Activated CD8-positive, alpha-beta memory T cell treated with anti-CD3 and anti-CD28 coated beads, Interleukin-2, amount 50 U/mL, for 1 hour (primary cell): ENCODE measurements around the gene CAMK2D.

Source experiments
- DNase-seq: peaks from one replicate; pipeline ENCODE4 v3.0.0-alpha.2; 2020; ENCODE audit errors: extremely low read depth

CAMK2D gene

GRCh38 chr4:113604955-113605354 lies 156.6 kb downstream of the CAMK2D start:
- no peak for DNase-seq

DNA sequence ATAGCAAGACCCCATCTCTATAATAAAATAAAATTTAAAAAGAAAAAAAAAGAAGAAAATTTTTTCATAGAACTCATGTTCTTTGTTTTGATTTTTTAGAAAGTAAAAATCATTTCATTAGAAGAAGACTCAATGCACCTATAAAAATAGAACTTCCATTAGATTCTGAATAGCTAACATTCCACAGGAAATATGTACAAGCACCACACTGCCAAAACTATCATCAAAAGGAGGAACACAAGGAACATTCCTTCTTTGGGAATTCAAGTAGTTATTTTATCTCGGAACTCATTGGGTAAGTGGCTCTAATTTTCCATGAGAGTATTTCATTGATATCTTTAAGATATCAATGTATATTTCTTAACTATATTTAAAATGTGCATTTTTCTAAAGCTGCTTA lies 157.6 kb downstream of the CAMK2D start:
- no peak for DNase-seq

- DNase-seq, result no peak
These were observed 158.8 kb downstream of the CAMK2D start for GRCh38 chr4:113602646-113603228.

GRCh38 chr4:113601636-113602035 lies 159.9 kb downstream of the CAMK2D start:
- no peak for DNase-seq

DNA sequence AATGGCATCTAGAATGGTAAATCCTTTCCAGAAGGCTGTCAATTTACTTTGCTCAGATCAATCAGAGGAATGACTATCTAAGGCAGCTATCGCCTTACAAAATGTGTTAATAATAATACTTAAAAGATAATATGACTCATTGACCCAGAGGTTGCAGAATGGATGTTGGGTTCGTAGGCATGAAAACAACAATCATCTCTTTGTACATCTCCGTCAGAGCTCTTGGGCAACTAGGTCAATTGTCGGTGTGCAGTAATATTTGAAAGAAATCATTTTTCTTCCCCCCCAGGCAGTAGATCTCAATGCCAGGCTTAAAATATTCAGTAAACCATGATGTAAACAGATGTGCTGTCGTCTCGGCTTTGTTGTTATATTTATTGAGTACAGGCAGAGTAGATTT lies 165.1 kb downstream of the CAMK2D start:
- DNase-seq, result no peak

GRCh38 chr4:113594231-113594556 lies 167.3 kb downstream of the CAMK2D start:
- no peak for DNase-seq

DNA sequence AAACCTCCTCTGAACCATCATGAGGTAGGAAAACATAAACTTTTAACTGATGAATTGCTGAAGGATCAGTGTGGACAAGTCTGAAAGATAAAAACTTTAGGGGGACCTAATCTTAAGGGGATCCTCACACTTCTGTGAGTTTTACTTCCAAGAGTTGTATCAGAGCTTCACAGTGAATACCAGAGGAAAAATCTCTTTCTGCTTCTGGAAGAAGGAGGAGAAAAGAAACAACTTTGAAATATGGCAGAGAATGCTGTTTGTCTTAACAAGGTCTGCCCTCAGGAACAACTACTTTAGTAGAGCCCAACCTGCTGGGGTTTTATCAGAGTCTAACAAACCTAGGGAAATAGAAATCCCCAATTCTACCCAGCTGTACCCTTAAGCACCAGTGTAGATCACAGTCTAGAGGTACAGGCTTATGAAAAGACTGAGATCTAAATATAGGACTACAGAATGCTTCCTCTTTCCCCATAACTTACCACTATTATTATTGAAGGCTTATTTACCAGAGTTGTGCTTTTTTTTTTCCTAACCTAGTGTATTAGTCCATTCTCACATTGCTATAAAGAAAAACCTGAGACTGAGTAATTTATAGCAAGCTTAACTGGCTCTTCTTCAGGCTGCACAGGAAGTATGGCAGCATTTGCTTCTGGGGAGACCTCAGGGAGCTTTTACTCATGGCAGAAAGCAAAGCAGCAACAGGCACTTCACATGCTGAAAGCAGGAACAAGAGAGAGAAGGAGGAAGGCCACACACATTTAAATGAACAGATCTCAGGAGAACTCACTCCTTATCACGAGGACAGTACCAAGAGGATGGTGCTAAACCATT lies 167.9 kb downstream of the CAMK2D start:
- no peak for DNase-seq

DNA sequence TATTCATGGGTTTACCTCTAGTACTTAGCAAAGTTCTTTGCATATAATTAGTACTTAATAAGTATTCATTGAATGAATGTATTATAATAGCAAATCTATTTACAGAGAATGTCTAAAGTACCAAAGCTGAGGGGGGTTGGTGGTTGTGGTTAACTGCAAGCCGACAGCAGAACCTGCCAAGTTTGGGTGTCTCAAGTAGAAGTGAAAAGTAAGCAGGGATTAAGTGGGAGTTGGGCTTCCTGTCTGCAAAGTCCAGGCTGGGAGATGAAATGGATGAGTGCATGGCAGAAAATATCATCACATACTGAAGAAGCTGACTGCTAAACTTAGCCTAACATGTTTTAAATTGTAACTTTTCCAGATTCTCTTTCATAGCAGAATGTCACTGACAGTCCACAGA lies 169.6 kb downstream of the CAMK2D start:
- no peak for DNase-seq

GRCh38 chr4:113588895-113589668 lies 172.5 kb downstream of the CAMK2D start:
- DNase-seq, result no peak

- DNase-seq, result no peak
These were observed 173.8 kb downstream of the CAMK2D start for GRCh38 chr4:113587640-113588275.

- no peak for DNase-seq
These were observed 174.4 kb downstream of the CAMK2D start for GRCh38 chr4:113587156-113587555.

GRCh38 chr4:113586072-113586471 lies 175.5 kb downstream of the CAMK2D start:
- DNase-seq, result no peak

DNA sequence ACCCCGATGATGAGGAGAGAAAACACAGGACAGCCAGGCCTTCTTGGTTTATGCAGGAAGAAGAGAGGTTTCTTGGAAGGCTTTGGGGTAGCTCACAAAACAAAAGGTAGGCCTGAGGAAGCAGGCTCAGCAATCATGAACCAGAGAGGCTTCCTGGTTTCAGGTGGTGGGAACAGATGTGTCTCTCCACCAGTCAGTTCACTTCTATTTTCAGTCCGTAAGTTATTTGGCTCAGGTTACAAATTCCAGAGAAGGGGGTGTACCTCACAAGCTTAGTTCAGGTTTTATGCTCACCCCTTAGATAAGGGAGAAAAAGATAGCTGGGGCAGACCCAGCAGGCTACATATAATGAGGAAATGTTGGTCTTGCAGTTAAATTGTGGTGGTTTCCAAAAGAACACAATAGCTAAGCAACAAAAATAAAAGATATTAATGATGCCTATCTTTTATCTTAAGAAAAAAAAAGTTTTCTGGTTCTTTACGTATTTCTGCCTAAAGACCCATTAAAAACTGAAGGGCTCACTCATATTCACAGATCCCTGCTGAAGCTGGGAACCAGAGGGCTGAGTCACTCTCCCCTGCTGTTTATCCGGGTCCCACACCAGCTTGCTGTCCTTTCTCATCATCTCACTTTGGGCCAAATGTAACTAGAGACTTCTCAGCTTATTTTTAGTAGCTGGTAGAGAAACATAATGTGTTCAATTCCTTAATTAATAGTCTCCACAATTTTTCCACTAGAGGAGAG lies 177.0 kb downstream of the CAMK2D start:
- no peak for DNase-seq

GRCh38 chr4:113582737-113583136 lies 178.8 kb downstream of the CAMK2D start:
- no peak for DNase-seq

GRCh38 chr4:113579360-113579759 lies 182.2 kb downstream of the CAMK2D start:
- no peak for DNase-seq

DNA sequence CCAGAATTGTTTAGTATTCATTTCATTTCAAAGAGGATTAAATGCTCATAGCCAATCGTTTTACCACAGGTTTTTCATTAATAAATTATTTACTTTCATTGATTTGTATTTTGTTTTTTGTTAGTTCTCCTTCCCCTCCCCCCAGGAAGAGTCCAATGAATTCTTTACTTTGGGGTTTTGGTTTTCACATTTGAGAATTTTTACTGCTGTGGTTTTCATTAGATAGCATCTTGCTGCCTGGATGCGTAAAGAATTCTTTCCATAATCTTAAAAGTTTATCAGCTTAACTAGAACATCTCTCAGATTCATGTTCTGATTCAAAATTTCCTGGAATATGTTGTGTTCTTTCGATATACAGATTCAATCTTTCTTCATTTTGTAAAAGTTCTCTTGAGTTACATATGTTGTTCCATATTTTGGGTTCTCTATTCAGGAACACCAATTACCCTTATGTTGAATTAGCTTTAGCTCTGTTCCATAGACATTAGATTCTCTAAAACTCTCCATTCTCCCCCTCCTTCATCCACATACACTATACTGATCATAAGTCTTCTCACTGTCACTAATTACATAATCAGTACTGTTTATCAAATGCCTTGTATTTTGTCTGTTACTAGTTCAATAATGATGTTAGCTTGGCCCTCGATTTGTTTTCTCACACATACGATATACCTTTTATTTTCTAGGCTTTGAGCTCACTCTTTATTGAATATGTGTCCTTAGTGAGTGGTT lies 184.4 kb downstream of the CAMK2D start:
- DNase-seq, result no peak

DNA sequence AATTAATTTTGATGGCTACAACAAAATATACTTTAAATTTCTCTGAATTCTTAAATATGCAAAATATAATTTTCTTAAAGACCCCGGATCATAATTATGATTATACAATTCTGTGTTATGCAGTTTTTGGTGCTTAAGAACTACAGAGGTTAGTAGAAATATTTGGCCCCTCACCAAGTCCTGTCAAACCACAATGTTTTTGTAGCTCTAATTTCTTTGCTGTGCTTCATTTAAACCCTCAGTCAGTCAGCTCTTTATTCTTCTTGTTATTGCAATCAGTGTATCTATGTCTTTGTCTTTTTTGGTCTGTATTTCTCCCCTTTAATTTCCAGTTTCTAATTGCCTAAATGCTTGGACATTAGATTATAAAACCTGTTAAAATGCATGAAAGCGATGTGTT lies 186.1 kb downstream of the CAMK2D start:
- no peak for DNase-seq

DNA sequence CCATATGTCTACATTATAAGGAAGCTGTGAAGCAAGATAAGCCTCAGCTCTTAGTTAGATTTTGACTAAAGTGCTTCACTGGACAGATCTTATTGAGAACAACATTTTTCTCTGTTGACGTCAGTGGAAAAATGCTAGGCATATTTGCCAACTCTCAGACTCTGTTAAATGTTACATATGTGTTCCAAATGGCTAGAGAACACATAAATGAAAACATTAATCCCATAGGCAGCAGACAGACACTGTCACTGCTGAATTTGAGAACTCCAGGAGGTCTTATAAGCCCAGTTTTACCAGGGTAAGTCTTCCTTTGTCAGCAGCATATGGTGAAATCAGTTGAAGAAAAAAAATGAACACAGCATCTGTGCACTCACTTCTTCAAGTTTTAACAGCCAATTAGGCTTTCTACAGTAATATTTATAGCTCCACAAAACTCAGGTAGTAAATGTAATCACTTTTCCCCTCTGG lies 186.9 kb downstream of the CAMK2D start:
- DNase-seq, result no peak

GRCh38 chr4:113572620-113573019 lies 188.9 kb downstream of the CAMK2D start:
- no peak for DNase-seq

- no peak for DNase-seq
These were observed 195.3 kb downstream of the CAMK2D start for GRCh38 chr4:113566015-113566795.
